HG02678 (cell line): ENCODE results near the gene RUNX1.
A peak's percentile ranks its signal among the peaks of the same experiment; 100 is the strongest.

Experiments
- ATAC-seq: cut with Tn5 transposase; IDR thresholded peaks from one replicate; pipeline ENCODE4 v1.9.1; 2021; ENCODE audit warnings: mild to moderate bottlenecking, moderate library complexity; ENCODE audit not compliant: unreplicated experiment

Gene RUNX1

GRCh38 chr21:35062016-35062415 is 12.9 kb upstream of the RUNX1 start:
- ATAC-seq = no peak

- ATAC-seq = no peak
Observed at GRCh38 chr21:35059742-35060141, 10.6 kb upstream of the RUNX1 start.

- ATAC-seq = no peak
Observed at GRCh38 chr21:35058058-35058457, 9.0 kb upstream of the RUNX1 start.

- ATAC-seq = peak; percentile 67
Observed at GRCh38 chr21:35057428-35057827, 8.3 kb upstream of the RUNX1 start.

GRCh38 chr21:35053356-35054096 is 4.4 kb upstream of the RUNX1 start:
- no peak for ATAC-seq

- ATAC-seq = no peak
Observed at GRCh38 chr21:35052801-35053200, 3.7 kb upstream of the RUNX1 start.

GRCh38 chr21:35051287-35051818 is 2.3 kb upstream of the RUNX1 start:
- ATAC-seq = peak; percentile 28

- no peak for ATAC-seq
Observed at GRCh38 chr21:35050348-35051286, 1.5 kb upstream of the RUNX1 start.

GRCh38 chr21:35048183-35048601 is 910 bp downstream of the RUNX1 start:
- no peak for ATAC-seq

GRCh38 chr21:35046880-35047229 is 2.2 kb downstream of the RUNX1 start:
- no peak for ATAC-seq

- no peak for ATAC-seq
Observed at GRCh38 chr21:35046263-35046624, 2.9 kb downstream of the RUNX1 start.

- no peak for ATAC-seq
Observed at GRCh38 chr21:35045542-35046262, 3.4 kb downstream of the RUNX1 start.

GRCh38 chr21:35044770-35045541 is 4.1 kb downstream of the RUNX1 start:
- no peak for ATAC-seq

GRCh38 chr21:35044128-35044527 is 5.0 kb downstream of the RUNX1 start:
- no peak for ATAC-seq

- no peak for ATAC-seq
Observed at GRCh38 chr21:35043549-35043948, 5.6 kb downstream of the RUNX1 start.

GRCh38 chr21:35042836-35043235 is 6.3 kb downstream of the RUNX1 start:
- ATAC-seq = no peak

- no peak for ATAC-seq
Observed at GRCh38 chr21:35041881-35042280, 7.2 kb downstream of the RUNX1 start.

- no peak for ATAC-seq
Observed at GRCh38 chr21:35041122-35041521, 8.0 kb downstream of the RUNX1 start.

GRCh38 chr21:35039595-35040289 is 9.4 kb downstream of the RUNX1 start:
- ATAC-seq = no peak

- no peak for ATAC-seq
Observed at GRCh38 chr21:35038772-35039319, 10.3 kb downstream of the RUNX1 start.
